Nephron progenitor cell (in vitro differentiated cells): ENCODE results near the gene IL1RAPL2.

Experiments
- DNase-seq: peaks from one replicate; pipeline ENCODE4 v3.0.0; 2021
- H3K27ac Mint-ChIP-seq: 2 replicates; pipeline ENCODE4 v1.8.0; 2021; ENCODE audit warnings: mild to moderate bottlenecking, moderate library complexity, mixed read lengths
- H3K27me3 Mint-ChIP-seq: 2 replicates; pipeline ENCODE4 v1.8.0; 2021; ENCODE audit warnings: mild to moderate bottlenecking, low read depth, mixed read lengths; ENCODE audit not compliant: poor library complexity
- H3K36me3 Mint-ChIP-seq: 2 replicates; pipeline ENCODE4 v1.8.0; 2021; ENCODE audit warnings: low read depth, mixed read lengths
- H3K4me1 Mint-ChIP-seq: 2 replicates; pipeline ENCODE4 v1.8.0; 2021; ENCODE audit warnings: mixed read lengths
- H3K4me3 Mint-ChIP-seq: 2 replicates; pipeline ENCODE4 v1.8.0; 2021; ENCODE audit warnings: mild to moderate bottlenecking, moderate library complexity, mixed read lengths
- H3K9me3 Mint-ChIP-seq: 2 replicates; pipeline ENCODE4 v1.8.0; 2021; ENCODE audit warnings: mild to moderate bottlenecking, moderate library complexity, mixed read lengths
- CTCF ChIP-seq: fragments of 200-600 bp; sonication (generic); IDR thresholded peaks from 2 replicates; pipeline ENCODE4 v1.5.0; 2021; ENCODE audit warnings: antibody characterized with exemption

Gene IL1RAPL2

GRCh38 chrX:105297041-105297440 is 731.0 kb downstream of the IL1RAPL2 start:
- Mint-ChIP-seq H3K36me3 (no peaks in the 10 kb centered on the region), H3K27ac (no peak overlapping the region), H3K4me3 (no peak overlapping the region), H3K4me1 (no peaks in the 10 kb centered on the region), H3K9me3 (no peaks in the 10 kb centered on the region), H3K27me3 (no peaks in the 10 kb centered on the region)
- TF ChIP-seq CTCF = no peak
- no peak for DNase-seq

- no peak for TF ChIP-seq CTCF
- H3K4me1 Mint-ChIP-seq = no peaks in the 10 kb centered on the region
- no peak overlapping the region for H3K27ac Mint-ChIP-seq
- peaks cover 9% of the 10 kb centered on the region for H3K9me3 Mint-ChIP-seq
- H3K4me3 Mint-ChIP-seq = no peak overlapping the region
- no peak for DNase-seq
- no peaks in the 10 kb centered on the region for H3K27me3 Mint-ChIP-seq
- H3K36me3 Mint-ChIP-seq = no peaks in the 10 kb centered on the region
Measured at GRCh38 chrX:105299286-105299685, 733.3 kb downstream of the IL1RAPL2 start.

- no peaks in the 10 kb centered on the region for H3K27me3 Mint-ChIP-seq
- DNase-seq = no peak
- no peaks in the 10 kb centered on the region for H3K36me3 Mint-ChIP-seq
- no peak for TF ChIP-seq CTCF
- H3K27ac Mint-ChIP-seq = no peak overlapping the region
- no peak overlapping the region for H3K4me3 Mint-ChIP-seq
- H3K4me1 Mint-ChIP-seq = no peaks in the 10 kb centered on the region
- peaks cover 9% of the 10 kb centered on the region for H3K9me3 Mint-ChIP-seq
Measured at GRCh38 chrX:105302246-105302645, 736.2 kb downstream of the IL1RAPL2 start.

- H3K27ac Mint-ChIP-seq = no peak overlapping the region
- H3K4me3 Mint-ChIP-seq = no peak overlapping the region
- H3K27me3 Mint-ChIP-seq = no peaks in the 10 kb centered on the region
- no peak for TF ChIP-seq CTCF
- H3K36me3 Mint-ChIP-seq = no peaks in the 10 kb centered on the region
- H3K9me3 Mint-ChIP-seq = peaks cover 8% of the 10 kb centered on the region
- no peak for DNase-seq
- H3K4me1 Mint-ChIP-seq = no peaks in the 10 kb centered on the region
Measured at GRCh38 chrX:105307762-105308161, 741.8 kb downstream of the IL1RAPL2 start.

- peaks cover 6% of the 10 kb centered on the region for H3K9me3 Mint-ChIP-seq
- no peak overlapping the region for H3K27ac Mint-ChIP-seq
- H3K36me3 Mint-ChIP-seq = no peaks in the 10 kb centered on the region
- H3K4me1 Mint-ChIP-seq = no peaks in the 10 kb centered on the region
- no peak for DNase-seq
- H3K4me3 Mint-ChIP-seq = no peak overlapping the region
- H3K27me3 Mint-ChIP-seq = no peaks in the 10 kb centered on the region
- no peak for TF ChIP-seq CTCF
Measured at GRCh38 chrX:105313596-105313995, 747.6 kb downstream of the IL1RAPL2 start.

GRCh38 chrX:105314458-105314857 is 748.5 kb downstream of the IL1RAPL2 start:
- H3K9me3 Mint-ChIP-seq = peaks cover 6% of the 10 kb centered on the region

More at GRCh38 chrX:105314458-105314857, 748.5 kb downstream of the IL1RAPL2 start:
- Mint-ChIP-seq H3K4me1 (no peaks in the 10 kb centered on the region), H3K27me3 (no peaks in the 10 kb centered on the region), H3K36me3 (no peaks in the 10 kb centered on the region), H3K4me3 (no peak overlapping the region), H3K27ac (no peak overlapping the region)
- no peak for TF ChIP-seq CTCF
- DNase-seq = no peak
